Mucosa of stomach (tissue), 1 donor: ENCODE measurements around the gene FBXW4.

Source experiments
- H3K27me3 ChIP-seq: one replicate; pipeline ENCODE4 v1.7.0; 2013; ENCODE audit warnings: mild to moderate bottlenecking, low read length; ENCODE audit not compliant: control insufficient read depth, insufficient read depth
- H3K36me3 ChIP-seq: one replicate; pipeline ENCODE4 v1.7.0; 2013; ENCODE audit warnings: low read length; ENCODE audit not compliant: control insufficient read depth, insufficient read depth
- H3K4me1 ChIP-seq: one replicate; pipeline ENCODE4 v1.7.0; 2013; ENCODE audit warnings: mild to moderate bottlenecking, low read length; ENCODE audit not compliant: control insufficient read depth, insufficient read depth
- H3K4me3 ChIP-seq: one replicate; pipeline ENCODE4 v1.7.0; 2013; ENCODE audit warnings: low read length
- H3K9ac ChIP-seq: one replicate; pipeline ENCODE4 v1.7.0; 2013; ENCODE audit warnings: mild to moderate bottlenecking, low read length, moderate library complexity
- H3K9me3 ChIP-seq: one replicate; pipeline ENCODE4 v1.7.0; 2013; ENCODE audit warnings: mild to moderate bottlenecking, low read length, moderate library complexity; ENCODE audit not compliant: control insufficient read depth
- donor health status: Pancreatic carcinoma.

FBXW4 gene

DNA sequence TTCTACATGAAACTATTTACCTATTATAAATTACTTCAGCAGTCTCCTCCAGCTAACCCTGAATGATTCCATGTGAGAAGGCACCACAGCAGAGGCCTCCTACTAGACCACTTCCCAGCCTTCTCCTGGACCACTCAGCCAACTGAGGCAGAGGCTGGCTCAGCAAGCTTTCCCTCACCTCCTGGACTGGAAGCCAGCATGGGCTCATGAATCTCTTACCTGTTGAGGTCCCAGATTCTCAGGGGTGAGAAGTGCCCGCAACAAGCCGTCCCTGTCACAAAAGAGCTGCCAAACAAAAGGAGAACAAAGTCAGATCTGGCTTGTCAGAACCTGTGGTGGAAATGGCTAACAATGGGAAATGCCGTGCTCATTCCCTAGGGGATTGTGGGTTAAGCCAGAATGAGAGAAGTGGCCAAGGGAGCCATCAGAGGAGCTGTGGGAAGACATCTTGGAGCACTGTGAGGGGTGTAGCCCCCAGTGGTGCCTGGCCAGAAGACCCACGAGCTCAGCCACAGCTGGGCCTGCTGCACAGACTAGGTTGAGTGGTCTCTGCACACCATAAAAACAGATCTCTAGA, 70.4 kb downstream of the FBXW4 start:
- Histone ChIP-seq H3K27me3 (no peaks in the 10 kb centered on the region), H3K9ac (no peak overlapping the region), H3K4me1 (no peaks in the 10 kb centered on the region), H3K36me3 (no peaks in the 10 kb centered on the region), H3K4me3 (no peak overlapping the region), H3K9me3 (no peaks in the 10 kb centered on the region)

GRCh38 chr10:101623528-101623927, 71.4 kb downstream of the FBXW4 start:
- no peak overlapping the region for H3K4me3 ChIP-seq
- H3K27me3 ChIP-seq = no peaks in the 10 kb centered on the region
- H3K9ac ChIP-seq = no peak overlapping the region
- no peaks in the 10 kb centered on the region for H3K36me3 ChIP-seq
- no peaks in the 10 kb centered on the region for H3K4me1 ChIP-seq
- no peaks in the 10 kb centered on the region for H3K9me3 ChIP-seq

DNA sequence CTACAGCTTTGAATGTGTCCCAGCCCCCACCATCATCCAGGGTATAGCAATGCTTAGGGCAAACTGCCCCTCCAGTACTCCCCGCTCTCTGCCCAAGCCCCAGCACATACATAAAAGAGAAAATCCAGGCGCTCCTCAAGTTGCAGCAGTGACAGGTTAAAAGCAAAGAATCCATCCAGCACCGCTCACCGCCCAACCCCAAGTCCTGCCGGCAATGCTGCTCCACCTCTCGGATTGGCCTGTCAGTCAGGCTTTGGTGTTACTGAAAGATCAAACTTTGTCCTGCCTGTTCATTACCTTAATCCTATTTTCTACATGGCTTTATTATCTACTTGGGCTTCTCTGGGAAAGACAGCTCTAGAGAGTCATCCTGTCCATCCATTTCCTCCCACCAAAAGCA, 75.0 kb downstream of the FBXW4 start:
- no peak overlapping the region for H3K9ac ChIP-seq
- H3K9me3 ChIP-seq = no peaks in the 10 kb centered on the region
- H3K4me3 ChIP-seq = no peak overlapping the region
- no peaks in the 10 kb centered on the region for H3K36me3 ChIP-seq
- H3K4me1 ChIP-seq = no peaks in the 10 kb centered on the region
- no peaks in the 10 kb centered on the region for H3K27me3 ChIP-seq

GRCh38 chr10:101618871-101619270, 76.1 kb downstream of the FBXW4 start:
- no peaks in the 10 kb centered on the region for H3K36me3 ChIP-seq
- H3K9ac ChIP-seq = no peak overlapping the region

GRCh38 chr10:101617824-101618568, 77.0 kb downstream of the FBXW4 start:
- H3K36me3 ChIP-seq = no peaks in the 10 kb centered on the region

More at GRCh38 chr10:101618871-101619270, 76.1 kb downstream of the FBXW4 start:
- Histone ChIP-seq H3K9me3 (no peaks in the 10 kb centered on the region), H3K4me3 (no peak overlapping the region), H3K27me3 (no peaks in the 10 kb centered on the region), H3K4me1 (no peaks in the 10 kb centered on the region)

GRCh38 chr10:101617102-101617823, 77.7 kb downstream of the FBXW4 start:
- Histone ChIP-seq H3K27me3 (no peaks in the 10 kb centered on the region), H3K4me1 (no peaks in the 10 kb centered on the region), H3K36me3 (no peaks in the 10 kb centered on the region), H3K9ac (no peak overlapping the region), H3K9me3 (no peaks in the 10 kb centered on the region), H3K4me3 (no peak overlapping the region)

More at GRCh38 chr10:101617824-101618568, 77.0 kb downstream of the FBXW4 start:
- Histone ChIP-seq H3K9me3 (no peaks in the 10 kb centered on the region), H3K4me3 (no peak overlapping the region), H3K27me3 (no peaks in the 10 kb centered on the region), H3K4me1 (no peaks in the 10 kb centered on the region), H3K9ac (no peak overlapping the region)

DNA sequence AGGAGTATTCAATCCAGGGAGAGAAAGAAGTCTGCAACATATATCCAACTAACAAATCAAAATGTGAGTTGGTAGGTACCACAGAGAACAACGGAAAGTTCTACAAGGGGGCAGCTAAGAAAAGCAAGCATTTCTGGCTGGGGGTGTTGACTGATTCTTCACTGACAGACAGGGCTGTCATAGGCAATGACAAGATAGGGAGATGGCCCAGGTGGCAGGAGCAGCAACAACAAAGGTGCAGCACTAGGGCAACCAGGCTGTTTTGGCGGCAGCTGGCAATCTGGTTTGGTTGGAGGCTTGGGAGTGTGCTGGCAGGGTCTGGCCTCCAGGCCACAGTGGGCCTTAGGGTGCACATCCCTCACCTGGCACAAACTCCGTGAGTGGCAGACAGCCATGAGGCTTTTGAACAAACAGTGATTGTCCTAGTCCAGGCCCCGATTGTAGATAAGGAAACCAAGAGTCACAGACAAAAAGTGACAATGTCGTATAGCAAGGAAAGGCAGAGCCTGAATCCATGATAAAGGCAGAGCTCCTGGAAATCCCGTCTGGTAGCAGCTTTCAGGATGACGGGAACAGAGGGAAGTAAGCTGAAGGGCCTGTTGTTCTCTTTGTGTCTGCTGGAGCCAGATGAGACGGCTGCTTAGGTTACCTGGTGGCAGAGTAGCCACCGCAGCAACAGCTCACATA, 78.4 kb downstream of the FBXW4 start:
- Histone ChIP-seq H3K4me1 (no peaks in the 10 kb centered on the region), H3K9me3 (no peaks in the 10 kb centered on the region), H3K36me3 (no peaks in the 10 kb centered on the region), H3K27me3 (no peaks in the 10 kb centered on the region), H3K9ac (no peak overlapping the region), H3K4me3 (no peak overlapping the region)

DNA sequence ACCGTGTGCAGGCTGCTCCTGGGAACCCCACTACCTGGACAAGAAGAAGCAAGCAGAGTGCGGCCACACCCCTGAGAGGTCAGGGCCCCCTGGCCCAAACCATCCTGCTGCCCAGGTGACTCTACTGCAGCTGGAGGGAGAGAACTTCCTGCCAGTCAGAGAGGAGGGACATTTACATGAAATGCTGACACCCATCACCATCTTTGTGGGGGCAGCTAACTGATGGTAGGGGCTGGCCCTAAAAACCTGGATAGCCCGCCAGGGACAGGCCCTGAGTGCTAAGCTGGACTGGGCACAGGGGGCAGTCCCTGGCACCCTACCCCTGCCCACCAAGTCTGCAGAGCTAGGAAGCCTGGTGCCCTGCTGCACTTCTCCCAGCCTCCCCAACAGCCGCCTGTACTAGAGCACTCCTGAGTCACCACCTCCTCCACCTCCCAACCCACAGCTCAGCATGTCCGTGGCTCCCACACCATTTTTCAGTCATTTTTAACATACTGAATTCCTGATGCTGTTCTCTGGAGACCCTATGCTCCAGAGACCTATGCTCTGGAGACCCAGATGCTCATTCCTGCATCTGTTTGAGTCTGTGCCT, 79.3 kb downstream of the FBXW4 start:
- Histone ChIP-seq H3K9ac (no peak overlapping the region), H3K27me3 (no peaks in the 10 kb centered on the region), H3K36me3 (peaks cover 4% of the 10 kb centered on the region), H3K4me3 (no peak overlapping the region), H3K9me3 (no peaks in the 10 kb centered on the region), H3K4me1 (no peaks in the 10 kb centered on the region)

DNA sequence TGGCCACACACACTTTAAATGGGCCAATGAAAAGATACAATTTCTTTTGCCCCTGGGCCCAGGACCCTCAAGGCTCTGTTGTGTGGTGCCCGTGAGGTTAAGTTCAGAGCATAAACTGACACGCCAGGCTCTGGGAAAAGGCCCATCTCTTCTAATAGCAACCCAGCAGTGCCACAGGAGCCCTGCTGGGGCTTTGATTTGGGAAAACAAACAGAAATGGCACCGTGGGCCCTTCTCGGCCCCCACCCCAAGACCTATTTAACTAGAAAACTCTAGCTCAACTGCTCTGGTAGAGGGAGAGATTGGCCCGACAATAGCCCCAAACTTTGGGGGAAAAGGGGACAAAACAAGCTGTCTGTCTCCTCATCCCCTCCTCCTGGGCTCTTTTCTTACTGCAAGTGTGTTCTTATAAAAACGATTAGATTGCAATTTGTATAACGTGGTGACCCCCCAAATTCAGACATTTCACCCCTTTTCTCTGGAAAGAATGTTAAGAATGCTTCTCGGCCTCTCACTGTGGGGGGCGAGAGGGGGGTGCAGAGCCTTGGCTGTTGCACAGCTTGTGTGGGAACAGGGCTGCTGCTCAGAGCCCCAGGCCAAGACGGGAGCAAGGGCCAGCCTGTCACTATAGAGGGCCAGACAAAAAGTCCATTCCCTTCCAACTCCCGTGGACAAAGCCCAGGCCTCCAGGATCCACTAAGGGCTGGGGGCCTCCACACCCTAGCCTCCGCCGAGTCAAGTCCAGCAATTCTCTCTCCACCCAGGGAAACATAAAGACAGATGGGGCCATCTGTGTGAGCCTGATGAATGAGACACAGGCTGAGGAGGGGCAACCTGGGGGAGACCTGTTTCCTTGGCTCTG, 80.1 kb downstream of the FBXW4 start:
- Histone ChIP-seq H3K4me3 (no peak overlapping the region), H3K9ac (no peak overlapping the region), H3K27me3 (no peaks in the 10 kb centered on the region), H3K36me3 (peaks cover 4% of the 10 kb centered on the region), H3K9me3 (no peaks in the 10 kb centered on the region), H3K4me1 (no peaks in the 10 kb centered on the region)

DNA sequence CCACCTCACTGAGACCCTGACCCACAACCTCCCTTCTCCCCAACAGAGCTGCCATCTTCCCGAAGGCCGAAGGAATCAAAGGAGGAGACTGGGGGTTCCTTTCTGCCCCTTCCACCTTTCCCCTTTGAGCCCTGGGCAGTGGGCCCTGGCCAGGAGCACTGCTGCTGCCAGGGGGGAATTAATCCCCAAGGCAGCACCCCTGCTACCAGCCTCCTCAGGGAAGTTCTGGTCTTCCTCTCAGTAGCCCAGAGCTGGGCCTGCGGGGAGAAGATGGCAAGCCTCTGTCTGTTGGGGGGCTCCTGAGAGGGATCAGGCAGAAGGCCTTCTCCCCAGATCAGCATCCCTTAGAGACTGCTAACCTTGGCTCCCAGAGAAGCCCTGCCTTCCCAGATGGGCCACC, 81.3 kb downstream of the FBXW4 start:
- Histone ChIP-seq H3K9me3 (no peaks in the 10 kb centered on the region), H3K4me3 (no peak overlapping the region), H3K27me3 (no peaks in the 10 kb centered on the region), H3K36me3 (peaks cover 7% of the 10 kb centered on the region), H3K4me1 (no peaks in the 10 kb centered on the region), H3K9ac (no peak overlapping the region)

DNA sequence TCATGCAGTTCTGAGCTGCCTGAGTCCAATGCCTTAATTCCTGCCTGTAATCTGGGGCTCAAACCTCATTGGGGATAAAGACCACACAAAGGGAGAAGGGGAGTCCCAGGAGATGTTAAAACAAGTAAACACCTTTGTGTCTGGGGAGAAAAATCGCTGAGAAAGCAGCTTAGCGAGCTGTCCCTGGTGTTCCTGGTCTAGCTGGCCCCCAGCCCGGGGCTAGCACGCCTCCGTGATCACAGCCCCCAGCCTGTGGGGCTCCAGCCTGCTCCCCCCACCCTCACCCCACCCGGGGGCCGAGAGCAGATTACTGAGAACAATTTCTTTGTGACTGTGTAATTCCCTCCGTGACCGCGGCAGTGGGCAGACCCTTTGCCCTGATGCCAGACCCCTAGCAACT, 82.1 kb downstream of the FBXW4 start:
- Histone ChIP-seq H3K4me3 (no peak overlapping the region), H3K4me1 (no peaks in the 10 kb centered on the region), H3K9ac (no peak overlapping the region), H3K9me3 (no peaks in the 10 kb centered on the region), H3K27me3 (no peaks in the 10 kb centered on the region), H3K36me3 (peaks cover 10% of the 10 kb centered on the region)
